Sigmoid colon (tissue), 4 donors: ENCODE measurements around the gene FDX1.

ENCODE experiments used
- CTCF ChIP-seq, 4 experiments: fragments of 450-650 bp in 3 of 4; fragments of 200-600 bp in 1 of 4; IDR thresholded peaks; one replicate each; pipeline ENCODE4 v1.5.1; 2016 to 2019; ENCODE audit warnings: antibody characterized with exemption in 4 of 4, mild to moderate bottlenecking in 3 of 4, moderate library complexity in 2 of 4
- EP300 ChIP-seq, 4 donors: sonication (generic); formaldehyde crosslinking; IDR thresholded peaks; one replicate each; pipeline ENCODE4 v1.6.1; 2017; ENCODE audit warnings: antibody characterized with exemption in 4 of 4
- POLR2A ChIP-seq, 2 donors: fragments of 450-650 bp; IDR thresholded peaks; one replicate each; pipeline ENCODE4 v1.6.1; 2016; ENCODE audit warnings: antibody characterized with exemption in 2 of 2, mild to moderate bottlenecking in 2 of 2, moderate library complexity in 2 of 2
- POLR2AphosphoS5 ChIP-seq, 4 donors: sonication (generic); formaldehyde crosslinking; IDR thresholded peaks; one replicate each; pipeline ENCODE4 v1.6.1; 2017; ENCODE audit warnings: antibody characterized with exemption in 4 of 4

- TF ChIP-seq CTCF (IDR thresholded peaks at IDR 0.05) (no peak), EP300 (IDR thresholded peaks at IDR 0.05) (no peak), POLR2A (IDR thresholded peaks at IDR 0.05) (no peak), POLR2AphosphoS5 (IDR thresholded peaks at IDR 0.05) (no peak)
These were observed 37.7 kb upstream of the FDX1 start for GRCh38 chr11:110392056-110392455.
